T47D (cell line): ENCODE data around the gene PLPPR5.

ENCODE experiments used
- DNase-seq, 2 experiments: peaks; one replicate each; pipeline versions ENCODE4 v3.0.0 to v3.0.0-alpha.2; 2011 to 2012; ENCODE audit warnings: low read depth in 1 of 2, low spot score in 1 of 2
- JUND ChIP-seq: IDR thresholded peaks from 2 replicates; pipeline ENCODE4 v1.6.1; 2012; ENCODE audit warnings: low read depth
- in situ Hi-C: cut with HindIII; loops from 2 replicates; pipeline ENCODE4 v1.10.0; 2016; ENCODE audit warnings: low sequenced_read_pairs, low pct_unique_long_range_greater_than_20kb

PLPPR5 gene

DNA sequence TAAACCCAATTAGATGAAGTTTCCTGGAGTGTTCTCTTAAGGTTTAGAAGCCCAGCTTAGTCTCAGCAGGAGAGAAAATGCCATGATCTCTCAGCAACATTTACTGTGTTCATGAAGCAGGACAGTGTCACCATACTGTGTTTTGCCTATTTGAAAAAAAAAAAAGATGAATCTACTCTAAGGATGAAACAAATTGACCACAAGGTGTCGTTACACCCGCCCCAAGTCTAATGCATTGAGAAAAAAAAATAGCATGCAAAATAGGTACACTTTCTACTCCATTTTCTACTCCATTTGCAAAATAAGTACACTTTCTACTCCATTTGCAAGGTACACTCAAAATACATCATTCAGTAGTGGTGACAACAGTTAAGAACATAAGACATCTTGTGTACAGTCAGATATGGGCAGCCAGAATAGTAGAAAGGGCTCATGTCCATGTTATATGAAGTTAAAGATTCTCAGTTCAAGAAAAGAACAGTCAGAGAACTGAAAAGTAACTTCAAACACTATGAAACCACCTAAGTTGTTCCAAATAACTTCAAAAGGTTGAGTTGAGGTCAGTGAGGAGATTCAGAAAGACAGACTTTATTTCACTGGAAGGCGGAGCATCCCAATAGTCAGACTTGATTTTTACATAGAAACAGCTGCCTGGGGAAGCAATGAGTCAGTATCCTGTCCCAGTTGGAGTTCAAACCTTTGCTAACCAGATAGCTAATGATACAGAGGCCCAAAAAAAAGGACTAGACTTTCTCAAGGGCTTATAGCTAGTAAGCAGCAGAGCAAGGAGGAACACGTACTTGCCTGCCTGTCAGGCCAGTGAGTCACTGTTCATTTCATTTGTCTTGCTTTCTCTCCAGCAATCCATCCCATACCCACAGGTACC lies 13.3 kb downstream of the PLPPR5 start:
- in situ Hi-C loops = no loop called here
- DNase-seq = no peak
- TF ChIP-seq JUND = no peak

- in situ Hi-C loops = no loop called here
- no peak for DNase-seq
- no peak for TF ChIP-seq JUND
Observed at GRCh38 chr1:98989556-98989907, 15.1 kb downstream of the PLPPR5 start.

DNA sequence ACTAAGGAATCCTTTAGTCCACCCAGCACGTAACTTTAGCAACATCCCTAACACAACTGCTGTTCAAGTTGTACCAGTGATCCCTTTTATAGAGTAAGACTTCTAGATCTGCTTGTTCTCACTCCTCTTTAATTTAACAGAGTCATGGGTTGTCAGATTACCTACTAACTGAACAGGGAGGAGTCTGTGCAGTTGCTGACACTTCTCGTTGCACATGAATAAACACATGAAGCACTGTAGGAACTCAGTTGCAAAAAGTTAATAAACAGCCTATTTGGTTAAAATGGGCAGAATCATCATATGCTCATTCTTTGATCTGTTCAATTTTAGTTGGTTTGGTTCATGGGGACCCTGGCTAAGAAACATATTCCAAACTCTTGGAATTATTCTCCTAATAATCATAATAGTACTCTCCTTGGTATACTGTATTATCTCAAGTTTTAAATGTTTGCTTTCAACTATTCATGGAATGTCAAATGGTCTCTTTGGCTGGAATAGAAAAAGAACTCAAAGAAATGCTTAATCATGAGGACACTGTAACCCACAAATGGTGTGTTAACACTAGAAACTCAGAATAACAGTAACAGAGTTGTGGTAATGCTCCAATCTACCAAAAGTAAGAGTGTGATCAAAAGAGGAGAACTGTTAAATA lies 15.6 kb downstream of the PLPPR5 start:
- no peak for DNase-seq
- in situ Hi-C loops = no loop called here
- no peak for TF ChIP-seq JUND

DNA sequence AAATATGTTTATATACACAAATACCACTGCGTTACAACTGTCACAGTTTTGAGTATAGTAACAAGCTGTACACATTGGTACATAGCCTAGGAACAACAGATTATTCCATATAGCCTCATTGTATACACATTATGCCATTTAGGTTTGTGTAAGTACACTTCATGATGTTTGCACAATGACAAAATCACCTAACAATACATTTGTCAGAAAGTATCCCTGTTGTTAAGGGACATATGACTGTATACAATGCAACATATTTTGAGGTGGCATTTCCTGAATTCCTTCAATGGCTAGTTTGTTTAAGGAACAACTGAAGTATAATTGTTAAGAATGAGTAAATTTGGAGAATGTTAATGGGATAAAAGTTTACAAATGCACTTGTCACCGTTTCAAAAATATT lies 19.0 kb downstream of the PLPPR5 start:
- in situ Hi-C loops = no loop called here
- DNase-seq = no peak
- no peak for TF ChIP-seq JUND

GRCh38 chr1:98981917-98982513 lies 22.6 kb downstream of the PLPPR5 start:
- TF ChIP-seq JUND = no peak
- no peak for DNase-seq
- in situ Hi-C loops = no loop called here

DNA sequence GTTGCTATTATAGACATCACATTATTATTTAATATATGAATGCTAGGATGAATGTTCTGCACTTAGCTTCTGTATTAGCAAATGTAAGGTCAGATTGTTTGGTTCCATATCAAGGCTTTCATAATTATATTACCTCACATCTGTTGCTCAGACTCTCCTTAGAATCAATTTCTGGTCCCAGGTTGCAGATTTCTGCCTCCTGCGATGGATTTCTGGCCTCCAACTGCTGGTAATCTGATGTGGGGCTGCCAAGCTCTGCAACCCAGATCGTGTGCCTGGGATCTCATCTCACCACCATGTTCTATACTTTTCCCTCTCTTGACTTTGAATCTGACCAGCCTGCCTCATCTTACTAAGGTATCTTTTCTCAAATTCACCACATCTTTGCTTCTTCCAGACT lies 25.2 kb downstream of the PLPPR5 start:
- in situ Hi-C loops = no loop called here
- no peak for DNase-seq
- no peak for TF ChIP-seq JUND

DNA sequence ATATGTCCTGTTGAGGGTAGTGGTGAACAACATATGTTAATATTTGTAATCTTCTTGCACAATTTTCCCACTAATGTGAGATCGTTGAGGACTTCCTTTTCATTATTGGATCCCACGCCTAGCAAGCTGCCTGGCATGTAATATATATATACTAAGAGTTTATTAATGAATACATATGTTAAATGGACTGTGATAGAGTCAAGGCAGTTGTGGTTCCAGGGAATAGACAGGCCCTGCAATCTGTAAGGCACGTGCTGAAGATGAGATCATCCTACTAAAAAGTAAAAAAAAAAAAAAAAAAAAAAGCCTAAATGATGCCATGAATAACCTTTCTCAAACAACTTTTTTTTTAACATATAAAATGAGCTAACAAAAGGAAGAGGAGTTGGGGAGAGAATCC lies 28.9 kb downstream of the PLPPR5 start:
- DNase-seq = no peak
- in situ Hi-C loops = no loop called here
- TF ChIP-seq JUND = no peak

GRCh38 chr1:98975113-98975512 lies 29.5 kb downstream of the PLPPR5 start:
- in situ Hi-C loops = no loop called here
- TF ChIP-seq JUND = no peak
- no peak for DNase-seq

- in situ Hi-C loops = no loop called here
- no peak for DNase-seq
- TF ChIP-seq JUND = no peak
Observed at GRCh38 chr1:98969798-98970490, 34.7 kb downstream of the PLPPR5 start.

DNA sequence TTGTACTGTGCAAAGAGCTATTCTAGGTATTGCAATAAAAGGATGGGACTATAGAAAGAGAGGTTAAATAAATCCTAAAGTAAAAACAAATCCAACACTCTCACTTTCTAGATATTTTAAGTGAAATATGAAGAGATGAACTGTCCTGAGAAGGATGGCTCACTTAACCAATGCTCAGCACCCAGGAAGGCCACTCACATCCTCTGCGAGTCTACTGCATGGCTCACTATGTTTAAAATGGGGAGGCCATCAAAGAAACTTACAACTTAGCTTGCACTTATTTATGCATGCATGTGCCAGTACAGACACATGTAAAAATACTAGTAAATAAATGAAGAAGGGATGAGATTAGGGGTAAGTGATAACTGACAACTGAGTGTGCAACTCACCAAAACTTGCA lies 37.5 kb downstream of the PLPPR5 start:
- no peak for DNase-seq
- in situ Hi-C loops = no loop called here
- TF ChIP-seq JUND = no peak

GRCh38 chr1:98965394-98965793 lies 39.3 kb downstream of the PLPPR5 start:
- TF ChIP-seq JUND = no peak
- in situ Hi-C loops = no loop called here
- DNase-seq = no peak

DNA sequence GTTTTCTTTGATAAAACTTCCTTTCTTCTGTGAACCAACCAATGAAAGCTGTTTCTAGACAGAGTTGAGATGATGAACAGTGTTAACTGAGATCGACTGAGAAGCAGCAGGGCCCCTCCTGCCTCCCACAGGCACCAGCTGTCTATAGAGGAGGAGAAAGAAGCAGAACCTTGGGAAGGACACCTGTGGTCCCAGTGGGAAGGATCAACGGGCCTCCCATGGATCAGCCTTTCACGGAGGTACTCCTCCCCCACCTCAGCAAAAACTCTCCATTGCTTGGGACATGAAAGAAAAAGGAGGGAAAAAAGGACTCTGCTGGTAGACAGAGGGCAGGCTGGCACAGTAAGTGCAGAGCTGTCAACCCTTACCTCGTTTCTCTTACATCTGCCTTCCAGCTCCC lies 40.5 kb downstream of the PLPPR5 start:
- no peak for TF ChIP-seq JUND
- no peak for DNase-seq
- in situ Hi-C loops = no loop called here
